SK-N-SH (cell line): ENCODE results near the gene CUEDC2. TPM values are rescaled to one million over a fixed set of nuclear protein-coding genes. Genes with fewer than 3 reads are reported as not detected.

Experiments used
- CTCF ChIA-PET: fragments of 300-600, 350-600 bp; formaldehyde crosslinking; extraction: SDS; loops from one replicate; lab custom pipeline; 2021; lab: Yijun Ruan, JAX
- POLR2A ChIA-PET: fragments of 350-600 bp; sonication (Branson Sonifier 250); formaldehyde crosslinking; extraction: SDS; loops from one replicate; lab custom pipeline; 2020; ENCODE audit warnings: antibody characterized with exemption, inconsistent platforms; lab: Yijun Ruan, JAX
- DNase-seq: peaks from one replicate; pipeline ENCODE4 v3.0.0; 2012
- H2AFZ ChIP-seq: fragments of 200-600 bp; sonication (generic); 2 replicates; pipeline ENCODE4 v1.8.1; 2016; ENCODE audit warnings: antibody characterized with exemption, mild to moderate bottlenecking, low read depth
- H3F3A ChIP-seq: fragments of 200-600 bp; sonication (generic); replicated peaks from 2 replicates; pipeline ENCODE3; 2016; ENCODE audit warnings: antibody characterized with exemption, mild to moderate bottlenecking; ENCODE audit not compliant: insufficient read depth
- H3K27ac ChIP-seq, 2 experiments: fragments of 200-500 bp in 1 of 2; fragments of 200-600 bp in 1 of 2; sonication (Bioruptor generic) in 1 of 2; sonication (generic), shearing (Covaris generic) in 1 of 2; 2 replicates each; pipeline versions ENCODE4 v1.5.1 to v1.6.1; 2014 to 2016; ENCODE audit warnings: low read depth in 2 of 2, inconsistent platforms in 1 of 2, low read length in 1 of 2, mild to moderate bottlenecking in 1 of 2, mixed read lengths in 1 of 2
- H3K27me3 ChIP-seq: fragments of 200-600 bp; sonication (generic), shearing (Covaris generic); 2 replicates; pipeline ENCODE4 v1.6.1; 2016; ENCODE audit warnings: mixed run types; ENCODE audit not compliant: insufficient read depth
- H3K36me3 ChIP-seq, 2 experiments: fragments of 200-500 bp in 1 of 2; fragments of 200-600 bp in 1 of 2; sonication (Bioruptor generic) in 1 of 2; sonication (generic) in 1 of 2; replicated peaks in 1 of 2; 2 replicates each; pipeline versions ENCODE3 to v1.5.1; 2014 to 2016; ENCODE audit warnings: low read length in 1 of 2, mild to moderate bottlenecking in 1 of 2; ENCODE audit not compliant: insufficient read depth in 2 of 2, control insufficient read depth in 1 of 2
- H3K4me1 ChIP-seq, 2 experiments: fragments of 200-500 bp in 1 of 2; fragments of 200-600 bp in 1 of 2; sonication (Bioruptor generic) in 1 of 2; sonication (generic), shearing (Covaris generic) in 1 of 2; 2 replicates each; pipeline versions ENCODE4 v1.5.1 to v1.6.1; 2014 to 2016; ENCODE audit warnings: low read depth in 1 of 2, low read length in 1 of 2, mixed run types in 1 of 2; ENCODE audit not compliant: insufficient read depth in 2 of 2, control insufficient read depth in 1 of 2
- H3K4me2 ChIP-seq: fragments of 200-600 bp; sonication (generic), shearing (Covaris generic); 2 replicates; pipeline ENCODE4 v1.6.1; 2017; ENCODE audit warnings: mixed run types
- H3K4me3 ChIP-seq, 2 experiments: fragments of 200-500 bp in 1 of 2; fragments of 200-600 bp in 1 of 2; sonication (Bioruptor generic) in 1 of 2; sonication (generic), shearing (Covaris generic) in 1 of 2; 2 replicates each; pipeline versions ENCODE4 v1.5.1 to v1.8.1; 2014 to 2016; ENCODE audit warnings: low read depth in 2 of 2, inconsistent platforms in 1 of 2, low read length in 1 of 2, mild to moderate bottlenecking in 1 of 2, mixed read lengths in 1 of 2, moderate library complexity in 1 of 2
- H3K79me2 ChIP-seq: fragments of 200-600 bp; sonication (generic); 2 replicates; pipeline ENCODE4 v1.8.1; 2017; ENCODE audit warnings: mild to moderate bottlenecking; ENCODE audit not compliant: insufficient read depth
- H3K9ac ChIP-seq: fragments of 200-600 bp; sonication (generic); 2 replicates; pipeline ENCODE4 v1.6.1; 2017; ENCODE audit warnings: mixed run types
- H3K9me2 ChIP-seq: fragments of 200-600 bp; sonication (generic); 2 replicates; pipeline ENCODE4 v1.6.1; 2017; ENCODE audit warnings: mixed run types
- H3K9me3 ChIP-seq: fragments of 200-600 bp; sonication (generic); 2 replicates; pipeline ENCODE4 v1.6.1; 2017; ENCODE audit warnings: mixed run types, mild to moderate bottlenecking, moderate library complexity
- H4K20me1 ChIP-seq: fragments of 200-600 bp; sonication (generic); 2 replicates; pipeline ENCODE4 v1.6.1; 2017; ENCODE audit warnings: mild to moderate bottlenecking, mixed run types; ENCODE audit not compliant: insufficient read depth
- CHD2 ChIP-seq: fragments of 150-350 bp; IDR thresholded peaks from 2 replicates; pipeline ENCODE4 v1.6.1; 2018; ENCODE audit warnings: low read length; ENCODE audit not compliant: partially characterized antibody
- FOSL2 ChIP-seq: IDR thresholded peaks from 2 replicates; pipeline ENCODE4 v1.4.0; 2012; ENCODE audit warnings: low read depth, mild to moderate bottlenecking, moderate library complexity, borderline replicate concordance
- FOXM1 ChIP-seq: IDR thresholded peaks from 2 replicates; pipeline ENCODE4 v1.4.0; 2012; ENCODE audit warnings: low read depth, mild to moderate bottlenecking
- GABPA ChIP-seq: IDR thresholded peaks from 2 replicates; pipeline ENCODE4 v1.4.0; 2012; ENCODE audit warnings: low read depth, mild to moderate bottlenecking
- GATA2 ChIP-seq: sonication (generic); formaldehyde crosslinking; IDR thresholded peaks from 2 replicates; pipeline ENCODE4 v1.5.0; 2020; ENCODE audit warnings: mild to moderate bottlenecking, missing genetic modification reagents
- IRF3 ChIP-seq: fragments of 150-350 bp; IDR thresholded peaks from 2 replicates; pipeline ENCODE4 v1.6.1; 2016; ENCODE audit warnings: mild to moderate bottlenecking, low read depth, low read length
- JUND ChIP-seq: IDR thresholded peaks from 2 replicates; pipeline ENCODE4 v1.4.0; 2012
- PBX3 ChIP-seq: IDR thresholded peaks from 2 replicates; pipeline ENCODE4; 2012
- POLR2AphosphoS5 ChIP-seq: IDR thresholded peaks from 2 replicates; pipeline ENCODE4 v1.6.1; 2012; ENCODE audit warnings: low read depth, low read length
- RCOR1 ChIP-seq: fragments of 150-350 bp; IDR thresholded peaks from 2 replicates; pipeline ENCODE4 v1.6.1; 2017; ENCODE audit warnings: antibody characterized with exemption, low read length
- RFX5 ChIP-seq: IDR thresholded peaks from 2 replicates; pipeline ENCODE4 v1.6.1; 2012; ENCODE audit warnings: mild to moderate bottlenecking, improper control_type of control experiment, low read length
- RXRA ChIP-seq: IDR thresholded peaks from 2 replicates; pipeline ENCODE4 v1.4.0; 2012; ENCODE audit warnings: low read depth, mild to moderate bottlenecking, borderline replicate concordance
- SIN3A ChIP-seq: IDR thresholded peaks from 2 replicates; pipeline ENCODE4 v1.6.1; 2012; ENCODE audit warnings: low read depth, mild to moderate bottlenecking, low read length, moderate library complexity, borderline replicate concordance
- SMC3 ChIP-seq: IDR thresholded peaks from 2 replicates; pipeline ENCODE4 v1.6.1; 2012; ENCODE audit warnings: low read depth, low read length, improper control_type of control experiment
- TAF1 ChIP-seq: IDR thresholded peaks from 2 replicates; pipeline ENCODE4 v1.6.1; 2012; ENCODE audit warnings: low read depth, mild to moderate bottlenecking, low read length, moderate library complexity, borderline replicate concordance
- TCF12 ChIP-seq: IDR thresholded peaks from 2 replicates; pipeline ENCODE4 v1.4.0; 2012
- YY1 ChIP-seq: IDR thresholded peaks from 2 replicates; pipeline ENCODE4 v1.4.0; 2012; ENCODE audit warnings: low read depth, mild to moderate bottlenecking
- ZBTB33 ChIP-seq: IDR thresholded peaks from 2 replicates; pipeline ENCODE4 v1.4.0; 2012; ENCODE audit warnings: low read depth, borderline replicate concordance
- WGBS: methylation state at CpG from one replicate; pipeline ENCODE4 v1.1.6; 2017; ENCODE audit warnings: low lambda C conversion rate; 5-methylcytosine and 5-hydroxymethylcytosine counted together
- polyA plus RNA-seq, 3 experiments: library from polyadenylated mRNA; depleted of rRNA; stranded (reverse); fragments of >200 nt; gene quantifications; 2 replicates each; pipeline ENCODE4 v1.2.3, GENCODE V29; 2012

CUEDC2 gene
- polyA plus RNA-seq, 1 of the 3 experiments (the other 2 are of a cell fraction) = 162 TPM

- no peaks in the 10 kb centered on the region for H3K27me3 ChIP-seq
- DNase-seq = no peak
- H3K4me2 ChIP-seq = no peak overlapping the region
- H4K20me1 ChIP-seq = no peaks in the 10 kb centered on the region
- peaks cover 19% of the 10 kb centered on the region for H3F3A ChIP-seq
- ChIA-PET POLR2A (interaction anchor here (1.1 to 3.3 kb wide), 4 partner anchors 8 to 30 kb away, joined by 4 to 11 read pairs (median 5); partner anchors contain the start of genes CUEDC2 and NFKB2), CTCF (interaction anchor here (0.9 to 18.3 kb wide), 12 partner anchors 8 to 197 kb away, joined by 3 to 359 read pairs (median 21); partner anchors contain the start of genes CUEDC2, ELOVL3 and NFKB2)
- no peak overlapping the region for H3K27ac ChIP-seq
- WGBS = 83% methylated on average over 7 of the region's 9 CpGs
- TF ChIP-seq YY1 (no peak), POLR2AphosphoS5 (no peak), GABPA (no peak), PBX3 (no peak), IRF3 (no peak), GATA2 (no peak), FOXM1 (no peak), CHD2 (no peak), SIN3A (no peak), ZBTB33 (no peak), RCOR1 (no peak), RFX5 (no peak), TAF1 (no peak), FOSL2 (no peak), SMC3 (no peak), JUND (no peak), RXRA (no peak), TCF12 (no peak)
- no peaks in the 10 kb centered on the region for H3K79me2 ChIP-seq
- no peaks in the 10 kb centered on the region for H3K9me2 ChIP-seq
- H3K36me3 ChIP-seq = peaks cover 0 to 21% of the 10 kb centered on the region in 2 experiments
- H3K4me1 ChIP-seq = peaks cover 0 to 24% of the 10 kb centered on the region in 2 experiments; a peak in 2 of 4 replicates
- H3K9ac ChIP-seq = no peak overlapping the region
- no peak overlapping the region for H2AFZ ChIP-seq
- no peaks in the 10 kb centered on the region for H3K9me3 ChIP-seq
- H3K4me3 ChIP-seq = no peak overlapping the region
Measured at GRCh38 chr10:102424145-102424544, 8.2 kb downstream of the CUEDC2 start.
